HEK293T (cell line): ENCODE results near the gene TMEM87B.

Experiments
- BHLHE40 ChIP-seq: fragments of 450-650 bp; IDR thresholded peaks from 2 replicates; pipeline ENCODE4 v1.6.1; 2016; ENCODE audit warnings: mild to moderate bottlenecking, moderate library complexity, borderline replicate concordance
- CTBP1 ChIP-seq: fragments of 450-650 bp; IDR thresholded peaks from 2 replicates; pipeline ENCODE4 v1.6.1; 2016; ENCODE audit warnings: borderline replicate concordance
- FOXA1 ChIP-seq: fragments of 450-650 bp; IDR thresholded peaks from 2 replicates; pipeline ENCODE4 v1.6.1; 2016; ENCODE audit warnings: mild to moderate bottlenecking
- FOXK2 ChIP-seq: fragments of 450-650 bp; IDR thresholded peaks from 2 replicates; pipeline ENCODE4 v1.6.1; 2016; ENCODE audit warnings: mild to moderate bottlenecking
- FOXM1 ChIP-seq: fragments of 450-650 bp; IDR thresholded peaks from 2 replicates; pipeline ENCODE4 v1.6.1; 2017; ENCODE audit warnings: mild to moderate bottlenecking, borderline replicate concordance
- ZNF384 ChIP-seq: fragments of 450-650 bp; IDR thresholded peaks from 2 replicates; pipeline ENCODE4 v1.6.1; 2016

GRCh38 chr2:112061840-112062239, 6.8 kb downstream of the TMEM87B start:
- TF ChIP-seq ZNF384 (no peak), FOXK2 (no peak), CTBP1 (no peak), FOXM1 (no peak), BHLHE40 (no peak), FOXA1 (no peak)
